Activated CD4-positive, alpha-beta T cell treated with anti-CD3 and anti-CD28 coated beads for 4 hours (primary cell): Measurements from ENCODE around the gene BRAF.
"Not testable (repeated sequence)": the region's sequence is repeated elsewhere in the genome, so short reads cannot be mapped to it uniquely, and the experiment has no call there.

Source experiments
- DNase-seq, 2 donors: peaks; one replicate each; pipeline ENCODE4 v3.0.0-alpha.2; 2020

Gene BRAF

GRCh38 chr7:140677496-140677895 is 247.2 kb downstream of the BRAF start:
- DNase-seq = no peak

- not testable (repeated sequence) for DNase-seq
Measured at GRCh38 chr7:140676956-140677355, 247.8 kb downstream of the BRAF start.

- DNase-seq = no peak
Measured at GRCh38 chr7:140676306-140676705, 248.4 kb downstream of the BRAF start.

- no peak for DNase-seq
Measured at GRCh38 chr7:140675726-140676125, 249.0 kb downstream of the BRAF start.

- DNase-seq = no peak
Measured at GRCh38 chr7:140674899-140675701, 249.6 kb downstream of the BRAF start.

GRCh38 chr7:140674356-140674800 is 250.4 kb downstream of the BRAF start:
- DNase-seq = no peak

GRCh38 chr7:140673774-140674155 is 251.0 kb downstream of the BRAF start:
- DNase-seq = no peak

- peak; percentile 60 to 66 for DNase-seq
Measured at GRCh38 chr7:140673063-140673773, 251.5 kb downstream of the BRAF start.

GRCh38 chr7:140672382-140673062 is 252.2 kb downstream of the BRAF start, which contains the start of gene ADCK2:
ADCK2 (plus strand) TSS chr7:140672945; CDS start chr7:140673331, 386 bp downstream.
- DNase-seq = peak; percentile 59 to 60

- DNase-seq = no peak
Measured at GRCh38 chr7:140671966-140672365, 252.8 kb downstream of the BRAF start.

- no peak for DNase-seq
Measured at GRCh38 chr7:140670343-140670935, 254.3 kb downstream of the BRAF start.

GRCh38 chr7:140669862-140670261 is 254.9 kb downstream of the BRAF start:
- DNase-seq = not testable (repeated sequence)

GRCh38 chr7:140669352-140669751 is 255.4 kb downstream of the BRAF start:
- no peak for DNase-seq
